VCaP (cell line): ENCODE data around the gene HELZ.
"Not testable (repeated sequence)": the region's sequence is repeated elsewhere in the genome, so short reads cannot be mapped to it uniquely, and the experiment has no call there.

ENCODE experiments used
- H3K27ac ChIP-seq: fragments of 450-650 bp; 2 replicates; pipeline ENCODE4 v1.5.1; 2017
- TF ChIP-seq, protein P1 (sequence below): fragments of 450-650 bp; conservative IDR thresholded peaks from 2 replicates; pipeline ENCODE4 v1.5.1; 2017; ENCODE audit warnings: mild to moderate bottlenecking, moderate library complexity

The HELZ gene

DNA sequence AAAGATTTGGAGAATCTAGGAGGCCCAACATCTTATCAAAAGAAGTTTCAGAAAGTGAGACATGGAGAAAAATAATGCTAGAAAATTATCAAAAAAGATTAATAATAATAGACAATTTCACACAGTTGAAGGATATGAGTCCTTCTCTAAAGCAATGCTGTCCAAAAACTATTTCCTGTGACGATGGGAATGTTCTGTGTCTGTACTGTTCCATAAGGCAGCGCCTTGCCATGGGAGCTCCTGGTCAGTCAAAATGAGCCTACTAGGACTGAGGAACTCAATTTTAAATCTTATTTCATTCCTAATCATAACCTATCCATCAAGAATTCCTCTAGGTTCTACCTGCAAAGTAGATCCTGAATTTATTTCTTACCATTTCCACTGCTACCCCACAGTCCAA is 151.6 kb downstream of the HELZ start:
- TF ChIP-seq, protein P1, sequence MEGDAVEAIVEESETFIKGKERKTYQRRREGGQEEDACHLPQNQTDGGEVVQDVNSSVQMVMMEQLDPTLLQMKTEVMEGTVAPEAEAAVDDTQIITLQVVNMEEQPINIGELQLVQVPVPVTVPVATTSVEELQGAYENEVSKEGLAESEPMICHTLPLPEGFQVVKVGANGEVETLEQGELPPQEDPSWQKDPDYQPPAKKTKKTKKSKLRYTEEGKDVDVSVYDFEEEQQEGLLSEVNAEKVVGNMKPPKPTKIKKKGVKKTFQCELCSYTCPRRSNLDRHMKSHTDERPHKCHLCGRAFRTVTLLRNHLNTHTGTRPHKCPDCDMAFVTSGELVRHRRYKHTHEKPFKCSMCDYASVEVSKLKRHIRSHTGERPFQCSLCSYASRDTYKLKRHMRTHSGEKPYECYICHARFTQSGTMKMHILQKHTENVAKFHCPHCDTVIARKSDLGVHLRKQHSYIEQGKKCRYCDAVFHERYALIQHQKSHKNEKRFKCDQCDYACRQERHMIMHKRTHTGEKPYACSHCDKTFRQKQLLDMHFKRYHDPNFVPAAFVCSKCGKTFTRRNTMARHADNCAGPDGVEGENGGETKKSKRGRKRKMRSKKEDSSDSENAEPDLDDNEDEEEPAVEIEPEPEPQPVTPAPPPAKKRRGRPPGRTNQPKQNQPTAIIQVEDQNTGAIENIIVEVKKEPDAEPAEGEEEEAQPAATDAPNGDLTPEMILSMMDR = no peak

DNA sequence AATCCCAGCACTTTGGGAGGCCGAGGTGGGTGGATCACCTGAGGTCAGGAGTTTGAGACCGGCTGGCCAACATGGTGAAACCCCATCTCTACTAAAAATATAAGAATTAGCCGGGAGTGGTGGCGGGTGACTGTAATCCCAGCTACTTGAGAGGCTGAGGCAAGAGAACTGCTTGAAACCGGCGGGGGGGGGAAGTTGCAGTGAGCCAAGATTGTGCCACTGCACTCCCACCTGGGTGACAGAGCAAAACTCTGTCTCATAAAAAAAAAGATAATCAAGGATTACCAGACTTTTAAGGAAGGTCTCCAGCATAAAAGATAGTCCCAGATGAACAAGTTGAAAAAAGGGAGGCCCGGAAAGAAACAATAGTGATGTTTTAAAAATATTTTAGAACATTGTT is 152.3 kb downstream of the HELZ start:
- H3K27ac ChIP-seq = not testable (repeated sequence)

More for the DNA sequence above, 151.6 kb downstream of the HELZ start:
- no peak overlapping the region for H3K27ac ChIP-seq

DNA sequence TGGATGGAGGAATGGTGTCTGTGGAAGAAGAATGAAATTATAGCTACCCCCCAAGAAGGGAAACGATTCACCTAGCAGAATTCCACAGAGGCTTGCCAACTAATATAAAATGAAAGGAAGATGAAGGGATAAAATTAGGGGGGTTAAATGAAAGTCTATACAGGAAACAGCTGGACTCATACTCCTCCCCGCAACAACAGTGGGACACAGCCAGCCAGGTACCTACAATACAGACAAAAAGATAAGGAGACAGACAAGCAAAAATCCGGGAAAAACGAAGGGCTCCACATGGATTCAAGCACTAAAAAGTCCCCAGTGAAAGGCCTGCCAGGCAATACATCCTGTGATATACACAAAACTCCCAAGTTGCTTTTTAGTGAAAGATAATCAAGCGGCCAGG is 152.7 kb downstream of the HELZ start:
- TF ChIP-seq, protein P1 = no peak
- no peak overlapping the region for H3K27ac ChIP-seq

DNA sequence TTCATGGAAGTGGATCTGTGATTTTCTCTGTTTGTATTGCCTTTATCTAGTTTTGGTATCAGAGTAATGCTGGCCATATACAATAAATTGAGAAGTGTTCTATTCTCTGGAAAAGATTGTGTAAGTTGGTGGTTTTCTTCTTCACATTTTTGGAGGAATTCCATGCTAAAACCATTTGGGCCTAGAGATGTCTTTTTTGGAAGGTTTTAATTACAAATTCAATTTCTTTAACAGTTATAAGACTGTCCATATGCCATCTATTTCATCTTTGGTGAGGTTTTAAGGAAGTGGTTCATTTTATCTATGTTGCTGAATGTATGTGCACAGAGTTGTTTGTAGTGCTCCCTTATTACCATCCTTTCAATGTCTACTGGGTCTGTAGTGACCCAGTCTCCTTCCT is 154.7 kb downstream of the HELZ start:
- TF ChIP-seq, protein P1 = no peak
- no peak overlapping the region for H3K27ac ChIP-seq

DNA sequence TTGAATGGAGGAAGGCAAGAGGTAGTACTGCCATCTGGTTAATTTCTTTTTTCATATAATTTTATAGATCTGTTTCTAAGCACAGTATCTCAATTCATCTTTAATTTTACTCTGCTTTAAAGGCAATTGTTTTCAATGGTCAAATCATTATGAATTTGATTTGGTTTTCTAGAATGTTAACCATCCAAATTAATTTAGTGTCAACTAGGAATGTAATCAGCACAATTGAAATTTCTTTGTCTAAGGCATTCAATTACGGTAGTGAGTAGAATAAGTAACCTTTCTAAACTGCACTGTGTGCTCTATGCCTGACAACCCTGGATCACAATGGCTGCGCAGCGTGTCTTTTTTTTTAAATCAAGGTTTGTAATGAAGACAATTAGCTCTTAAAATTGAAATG is 156.4 kb downstream of the HELZ start:
- TF ChIP-seq, protein P1 = no peak
- no peak overlapping the region for H3K27ac ChIP-seq

DNA sequence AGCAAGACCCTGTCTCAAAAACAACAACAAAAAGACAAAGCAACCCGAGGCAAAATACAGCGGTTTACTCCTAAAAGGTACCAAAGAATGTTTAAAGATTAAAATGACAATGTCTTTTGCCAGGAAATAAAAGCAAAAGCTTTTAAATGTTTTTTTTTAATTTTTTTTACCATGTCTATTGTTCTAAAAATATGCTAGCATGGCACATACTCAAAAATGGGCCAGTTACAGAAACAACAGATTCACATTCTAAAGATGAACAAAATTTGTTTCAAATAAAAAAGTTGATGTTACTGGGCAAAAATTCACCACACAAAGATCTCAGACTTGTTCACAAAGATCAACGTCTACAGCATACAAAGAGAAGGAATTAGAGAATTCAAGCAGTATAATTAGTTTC is 159.6 kb downstream of the HELZ start:
- TF ChIP-seq, protein P1 = no peak
- no peak overlapping the region for H3K27ac ChIP-seq

DNA sequence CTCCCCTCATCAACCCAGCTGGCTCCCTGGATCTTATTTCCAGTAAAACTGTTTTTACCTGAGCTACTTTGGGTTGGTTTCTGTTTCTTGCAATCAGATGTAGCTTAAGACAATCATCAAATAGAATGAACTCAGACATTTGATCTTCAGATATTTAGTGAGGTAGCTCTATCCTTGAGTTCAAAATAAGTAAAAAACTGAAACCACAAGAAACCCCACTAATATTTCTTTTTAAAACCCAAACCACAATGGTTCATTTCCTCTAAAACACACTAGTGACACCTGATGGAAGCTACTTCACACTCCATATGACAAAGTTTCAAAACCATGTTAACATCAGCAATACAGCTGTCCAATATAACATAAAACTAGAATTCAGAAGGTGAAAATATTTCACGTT is 162.9 kb downstream of the HELZ start:
- TF ChIP-seq, protein P1 = peak; percentile 32; the same call in 1 of the 2 replicates
- H3K27ac ChIP-seq = no peak overlapping the region

DNA sequence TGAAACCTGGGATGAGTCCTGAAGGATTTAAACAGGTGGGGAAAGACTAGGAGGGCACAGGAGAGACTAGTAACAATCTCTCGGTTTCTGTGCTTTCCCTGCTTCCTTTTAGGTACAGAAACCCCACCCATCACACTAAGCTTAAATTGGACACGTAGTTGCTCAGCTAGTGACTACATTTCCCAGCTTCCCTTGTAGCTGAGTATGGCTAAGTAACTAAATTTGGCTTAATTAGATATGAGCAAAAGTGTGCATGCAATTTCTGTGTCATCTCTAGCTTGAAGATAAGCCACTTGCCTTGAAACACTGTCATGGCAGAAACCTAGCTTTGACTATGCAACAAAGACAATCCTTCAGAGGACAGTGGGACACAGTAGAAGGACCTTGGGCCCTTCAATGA is 164.2 kb downstream of the HELZ start:
- TF ChIP-seq, protein P1 = no peak
- no peak overlapping the region for H3K27ac ChIP-seq
